NCI-H774 (cell line): ENCODE measurements around the gene TDP2.
A peak's percentile ranks its signal among the peaks of the same experiment; 100 is the strongest.

Experiments
- DNase-seq: peaks from one replicate; lab custom pipeline; 2025; lab: John Stamatoyannopoulos, UW

Gene TDP2

DNA sequence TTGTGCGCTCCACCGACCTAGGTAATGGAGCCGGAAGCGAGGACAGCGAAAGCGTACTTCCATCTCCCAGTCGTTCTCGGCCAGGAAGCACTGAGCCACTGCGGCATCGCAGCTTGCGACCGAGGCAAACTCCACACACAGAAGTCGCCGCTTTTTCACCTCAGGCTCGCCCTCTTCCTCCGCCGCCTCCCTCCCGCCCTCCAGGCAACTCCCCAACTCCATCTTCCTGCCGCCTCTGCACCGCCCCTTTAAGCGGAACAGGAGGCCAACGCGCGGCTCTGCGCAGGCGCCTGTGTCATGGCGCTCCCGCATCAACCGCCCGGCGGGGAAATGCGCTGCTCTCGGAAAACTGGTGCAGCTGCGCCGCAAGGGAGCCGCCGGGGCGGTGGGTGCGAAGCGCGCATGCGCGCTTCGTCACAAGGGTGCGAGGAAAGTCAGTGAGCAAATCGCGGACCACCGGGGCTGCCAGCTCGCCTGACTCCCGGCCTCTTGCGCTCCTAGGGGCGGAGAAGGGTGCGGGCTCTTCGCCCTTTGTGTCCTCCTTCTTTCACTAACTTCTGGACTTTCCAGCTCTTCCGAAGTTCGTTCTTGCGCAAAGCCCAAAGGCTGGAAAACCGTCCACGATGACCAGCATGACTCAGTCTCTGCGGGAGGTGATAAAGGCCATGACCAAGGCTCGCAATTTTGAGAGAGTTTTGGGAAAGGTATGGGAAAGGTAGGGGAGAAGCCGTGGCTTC lies at the start of gene TDP2, which contains the start of gene ACOT13:
TSS of gene TDP2 (minus strand) at position 259 of the 737 bp plus-strand sequence. CDS start at position 222, 37 bp downstream.
TSS of gene ACOT13 (plus strand) at position 437 of the 737 bp plus-strand sequence. CDS start at position 624, 187 bp downstream.
- DNase-seq: peak; percentile 96

GRCh38 chr6:24710519-24711303 lies 44.0 kb upstream of the TDP2 start:
- no peak for DNase-seq

DNA sequence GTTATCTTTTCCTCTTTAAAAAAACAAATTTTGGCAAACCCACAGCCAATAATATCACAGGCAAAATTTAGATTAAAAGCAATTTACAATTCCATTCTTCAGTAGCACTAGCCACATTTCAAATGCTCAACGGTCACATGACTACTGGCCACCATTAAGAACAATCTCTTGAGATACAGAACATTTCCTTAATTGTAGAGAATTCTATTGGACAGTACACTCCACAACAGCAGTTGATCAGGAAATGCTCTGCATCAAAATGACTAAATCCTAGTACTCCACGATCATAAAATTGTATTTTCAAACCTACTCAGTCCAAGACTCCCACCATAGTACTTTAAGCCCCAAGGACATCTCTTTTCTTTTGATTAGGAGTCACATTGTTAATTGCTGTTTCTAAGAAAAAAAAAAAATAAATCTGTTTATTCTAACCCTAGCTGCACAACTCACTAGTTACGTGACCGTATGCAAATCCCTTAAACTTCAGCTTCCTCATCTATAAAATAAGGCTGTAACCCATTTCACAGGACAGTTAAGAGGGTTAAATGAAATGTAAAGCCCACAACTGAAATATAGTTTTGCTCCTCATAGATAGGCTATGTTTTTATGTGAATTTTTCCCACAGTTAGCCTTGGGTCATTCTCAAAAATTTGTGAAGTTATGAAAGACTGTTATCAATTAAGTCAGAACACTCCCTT lies 42.5 kb upstream of the TDP2 start:
- DNase-seq: no peak

- DNase-seq: no peak
Observed at GRCh38 chr6:24708612-24709011, 41.9 kb upstream of the TDP2 start.

DNA sequence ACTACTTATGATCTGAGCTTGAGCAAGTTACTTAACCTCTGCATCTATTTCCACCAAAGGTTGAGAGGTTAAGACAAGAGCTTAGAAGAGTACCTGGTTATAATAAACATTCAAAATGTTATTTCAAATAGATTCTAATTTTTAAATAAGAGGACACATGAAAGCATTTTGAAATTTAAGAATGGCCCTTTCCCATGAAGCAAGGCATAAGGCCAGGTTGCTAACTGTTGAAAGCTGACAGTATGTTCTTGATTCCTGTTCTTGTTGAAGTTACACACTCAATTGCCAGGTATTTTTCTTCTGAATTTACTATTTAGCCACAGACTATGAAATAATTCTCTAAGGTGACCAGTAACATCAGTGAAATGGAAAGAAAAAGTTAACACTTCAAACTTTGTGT lies 37.8 kb upstream of the TDP2 start:
- no peak for DNase-seq

- DNase-seq: no peak
Observed at GRCh38 chr6:24702720-24703282, 36.1 kb upstream of the TDP2 start.

DNA sequence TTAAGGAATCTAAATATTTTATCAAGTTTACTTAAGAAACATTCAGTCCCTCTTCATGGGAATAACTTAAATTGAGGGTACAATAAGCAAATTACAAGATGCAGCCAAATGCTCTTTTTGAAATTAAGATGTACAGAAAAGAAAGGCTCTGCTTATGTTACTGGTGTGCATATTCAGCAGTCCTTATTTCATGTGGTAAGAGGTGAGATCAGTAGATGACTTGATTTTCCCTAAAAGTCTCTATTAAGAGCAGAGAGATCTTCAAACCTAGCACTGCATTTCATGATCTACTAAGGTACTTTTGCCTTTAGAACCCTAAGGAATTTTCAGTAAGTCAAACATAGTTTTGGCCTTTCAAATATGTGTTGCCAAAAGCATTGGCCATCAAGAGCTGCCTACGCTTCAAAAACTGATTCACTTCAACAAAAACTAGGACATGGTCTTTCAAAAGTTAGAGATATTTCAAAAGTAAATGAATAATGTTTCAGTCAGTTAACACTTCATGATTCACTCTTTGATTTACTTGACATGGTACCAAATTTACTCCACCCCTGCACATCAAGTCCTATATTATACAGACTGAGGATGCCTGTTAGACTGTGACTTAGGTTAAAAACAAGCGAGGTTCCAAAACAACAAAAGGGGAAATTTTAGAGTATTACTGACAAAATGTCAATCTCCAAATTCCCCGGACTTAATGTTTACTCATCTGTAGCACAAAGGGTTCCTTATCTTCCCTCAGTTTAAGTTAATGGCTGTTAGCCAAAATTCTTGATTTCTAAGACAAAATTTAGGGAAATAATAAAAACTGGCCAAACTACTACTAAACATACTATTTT lies 33.0 kb upstream of the TDP2 start:
- no peak for DNase-seq

DNA sequence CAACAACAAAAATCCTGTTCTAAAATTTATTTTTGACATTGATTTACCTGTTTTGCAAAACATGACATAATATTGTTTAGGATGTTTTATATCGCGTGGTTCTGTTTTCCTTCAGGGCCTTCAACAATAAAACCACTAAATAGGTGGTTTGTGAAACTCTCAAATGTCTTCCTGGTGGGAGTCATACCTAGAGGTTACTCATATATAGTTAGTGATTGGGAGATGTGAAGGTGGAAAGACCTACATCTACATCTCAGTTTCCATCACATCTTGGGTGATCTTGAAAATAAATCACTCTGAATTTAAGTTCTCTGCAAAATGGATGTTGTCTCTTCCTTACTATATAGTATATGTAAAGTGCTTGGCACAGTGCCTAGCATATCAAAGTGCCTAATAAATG lies 29.4 kb upstream of the TDP2 start:
- DNase-seq: no peak

DNA sequence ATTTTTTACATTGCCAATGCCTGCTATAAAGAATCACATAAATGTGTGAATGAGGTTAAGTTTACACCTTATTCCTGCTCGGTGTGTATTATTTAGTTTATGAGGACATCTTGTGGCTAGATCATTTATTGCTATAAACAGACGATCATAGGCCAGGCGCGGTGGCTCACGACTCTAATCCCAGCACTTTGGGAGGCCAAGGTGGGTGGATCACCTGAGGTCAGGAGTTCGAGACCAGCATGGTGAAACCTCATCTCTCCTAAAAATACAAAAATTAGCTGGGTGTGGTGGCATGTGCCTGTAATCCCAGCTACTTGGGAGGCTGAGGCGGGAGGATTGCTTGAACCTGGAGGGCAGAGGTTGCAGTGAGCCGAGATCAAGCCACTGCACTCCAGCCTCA lies 28.9 kb upstream of the TDP2 start:
- peak; percentile 35 for DNase-seq

DNA sequence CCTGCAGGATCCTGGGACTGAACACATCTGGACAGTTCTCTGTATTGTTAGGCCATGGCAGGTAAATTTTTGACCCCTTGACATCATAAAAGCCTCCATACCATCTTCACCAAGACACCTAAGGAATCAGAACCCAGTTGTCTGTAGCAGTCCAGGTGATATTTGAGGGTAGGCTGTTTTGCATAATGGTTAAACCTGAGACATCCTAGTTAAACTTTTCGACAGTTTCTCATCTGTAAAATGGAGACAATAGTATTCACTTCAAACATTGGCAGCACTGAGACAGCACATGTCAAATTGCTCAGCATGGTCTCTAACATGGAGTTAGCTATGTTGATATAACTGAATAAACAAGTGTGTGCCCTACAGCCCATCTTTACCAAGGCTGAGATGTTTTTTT lies 27.5 kb upstream of the TDP2 start:
- DNase-seq: no peak

GRCh38 chr6:24692848-24693592 lies 26.3 kb upstream of the TDP2 start:
- no peak for DNase-seq

DNA sequence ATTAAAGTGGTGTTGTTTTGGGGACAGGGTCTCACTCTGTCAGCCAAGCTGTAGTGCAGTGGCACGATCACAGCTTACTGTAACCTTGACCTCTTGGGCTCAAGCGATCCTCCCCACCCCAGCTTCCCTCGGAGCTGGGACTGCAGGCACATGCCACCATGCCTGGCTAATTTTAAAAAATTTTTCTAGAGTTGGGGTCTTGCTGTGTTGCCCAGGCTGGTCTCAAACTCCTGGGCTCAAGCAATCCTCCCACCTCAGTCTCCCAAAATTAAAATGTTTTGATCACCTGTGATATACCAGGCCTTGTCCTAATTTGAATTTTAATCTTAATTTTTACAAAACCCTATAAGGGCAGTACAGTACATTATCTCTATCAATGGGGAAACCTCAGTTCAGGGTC lies 25.7 kb upstream of the TDP2 start:
- no peak for DNase-seq

DNA sequence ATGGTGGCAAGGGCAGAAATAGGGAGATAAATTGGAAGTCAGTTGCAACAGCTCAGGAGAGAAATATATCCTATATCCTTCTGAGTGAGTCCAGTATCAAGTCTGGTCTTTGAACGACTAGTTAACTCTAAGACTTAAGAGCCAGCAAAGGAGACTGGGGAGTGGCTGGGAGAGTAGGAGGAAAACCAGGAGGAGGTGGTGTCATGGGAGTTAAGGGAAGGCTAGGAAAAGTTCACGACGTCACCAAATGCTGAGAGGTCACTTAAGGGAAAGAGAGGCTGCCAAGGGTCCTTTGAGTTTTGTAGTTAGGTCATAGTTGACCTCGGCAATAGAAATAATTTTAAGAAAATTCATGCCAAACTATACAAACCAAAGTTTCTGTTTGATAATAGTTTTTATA lies 25.3 kb upstream of the TDP2 start:
- DNase-seq: no peak

GRCh38 chr6:24691550-24691949 lies 24.9 kb upstream of the TDP2 start:
- no peak for DNase-seq

DNA sequence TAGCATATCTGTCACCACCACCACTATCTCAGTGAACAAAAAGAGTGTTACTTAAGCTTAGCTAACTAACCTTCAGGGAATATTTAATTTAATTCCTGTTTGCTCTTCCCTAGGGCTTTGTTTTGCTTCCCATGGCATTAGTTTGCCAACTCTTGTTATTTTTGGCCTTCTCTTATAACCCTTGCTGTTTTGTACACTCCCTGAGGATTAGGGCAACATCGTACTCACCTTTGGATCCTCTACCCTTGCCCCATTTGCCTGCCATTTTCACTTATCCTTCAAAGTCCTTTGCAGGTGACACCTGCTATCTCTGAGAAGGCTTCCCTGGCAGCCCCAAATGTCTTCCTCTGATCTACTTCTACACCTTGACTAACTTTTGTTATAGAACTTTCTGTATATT lies 23.9 kb upstream of the TDP2 start:
- DNase-seq: no peak

GRCh38 chr6:24689964-24690363 lies 23.3 kb upstream of the TDP2 start:
- DNase-seq: no peak

GRCh38 chr6:24686946-24687345 lies 20.2 kb upstream of the TDP2 start:
- no peak for DNase-seq

DNA sequence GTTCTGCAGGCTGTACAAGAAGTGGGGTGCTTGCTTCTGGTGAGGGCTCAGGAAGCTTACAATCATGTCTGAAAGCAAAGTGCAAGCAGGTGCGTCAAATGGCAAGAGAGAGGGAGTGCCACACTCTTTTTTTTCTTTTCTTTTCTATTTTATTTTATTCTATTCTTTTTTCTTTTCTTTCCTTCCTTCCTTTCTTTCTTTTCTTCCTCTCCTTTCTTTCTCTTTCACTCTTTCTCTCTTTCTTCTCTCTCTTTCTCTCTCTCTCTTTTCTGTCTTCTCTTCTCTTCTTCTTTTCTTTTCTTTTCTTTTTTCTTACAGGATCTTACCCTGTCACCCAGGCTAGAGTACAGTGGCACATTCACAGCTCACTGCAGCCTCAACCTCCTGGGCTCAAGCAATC lies 19.7 kb upstream of the TDP2 start:
- no peak for DNase-seq

DNA sequence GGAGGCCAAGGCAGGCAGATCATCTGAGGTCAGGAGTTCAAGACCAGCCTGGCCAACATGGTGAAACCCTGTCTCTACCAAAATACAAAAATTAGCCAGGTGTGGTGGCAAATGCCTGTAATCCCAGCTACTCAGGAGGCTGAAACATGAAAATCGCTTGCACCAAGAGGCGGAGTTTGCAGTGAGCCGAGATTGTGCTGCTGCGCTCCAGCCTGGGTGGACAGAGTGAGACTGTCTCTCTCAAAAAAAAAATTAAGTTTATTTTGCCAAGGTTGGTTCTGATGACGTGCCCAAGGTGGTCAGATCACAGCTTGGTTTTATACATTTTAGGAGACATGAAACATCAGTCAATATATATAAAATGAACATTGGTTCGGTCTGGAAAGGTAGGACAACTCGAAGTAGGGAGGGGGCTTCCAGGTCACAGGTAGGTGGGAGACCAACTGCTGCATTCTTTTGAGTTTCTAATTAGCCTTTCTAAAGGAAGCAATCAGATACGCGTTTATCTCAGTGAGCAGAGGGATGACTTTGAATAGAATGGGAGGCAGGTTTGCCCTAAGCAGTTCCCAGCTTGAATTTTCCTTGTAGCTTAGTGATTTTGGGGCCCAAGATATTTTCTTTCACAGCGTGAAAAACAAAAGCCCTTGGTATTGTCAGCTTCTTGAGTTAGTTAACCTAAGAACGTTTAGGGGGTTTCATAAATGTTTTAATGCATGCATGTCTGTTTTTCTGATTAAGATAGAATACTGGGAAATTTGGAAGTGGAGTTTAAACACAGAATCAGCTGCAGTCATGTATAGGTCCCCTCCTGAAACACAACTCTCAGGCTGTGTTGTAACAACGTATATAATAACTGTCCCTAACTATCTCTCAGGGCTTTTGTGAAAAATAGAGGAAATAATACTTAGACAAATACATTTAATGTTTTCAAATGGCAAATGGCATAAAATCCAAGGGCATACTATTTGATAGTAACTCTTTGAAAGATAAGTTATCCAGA lies 16.9 kb upstream of the TDP2 start:
- no peak for DNase-seq

DNA sequence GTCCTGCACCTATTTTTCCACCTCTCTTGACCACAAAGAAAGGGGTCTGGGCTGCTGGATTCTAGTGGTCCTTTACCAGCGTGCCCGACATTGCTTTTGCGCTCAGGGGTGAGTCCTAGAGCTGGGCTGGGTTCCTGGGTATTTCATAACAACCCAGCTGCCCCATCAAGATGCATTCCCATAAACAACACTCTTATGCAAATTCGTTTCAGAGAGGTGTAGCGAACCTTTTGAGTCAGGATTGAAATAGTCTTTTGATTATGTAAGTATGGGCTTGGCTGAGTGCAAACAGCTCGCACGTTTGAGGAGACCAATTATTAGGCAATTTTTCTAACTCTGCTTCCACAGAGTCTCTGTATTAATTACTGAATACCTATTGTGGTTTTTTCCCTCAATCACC lies 13.9 kb upstream of the TDP2 start:
- no peak for DNase-seq
